GM23338 (cell line): ENCODE measurements around the gene CISH. TPM values are rescaled to one million over a fixed set of nuclear protein-coding genes. Genes with fewer than 3 reads are reported as not detected.

Experiments used
- ATAC-seq: fragments of 200-7000 bp; cut with Tn5 transposase; 3 replicates; pipeline ENCODE4 v1.9.1; 2020
- DNase-seq: peaks from one replicate; pipeline ENCODE4 v3.0.0-alpha.2; 2015; ENCODE audit warnings: low spot score
- H2AFZ ChIP-seq: fragments of 200-600 bp; sonication (generic); 2 replicates; pipeline ENCODE4 v1.8.0; 2016; ENCODE audit warnings: antibody characterized with exemption, mild to moderate bottlenecking, moderate library complexity
- H3F3A ChIP-seq: fragments of 200-600 bp; sonication (generic); replicated peaks from 2 replicates; pipeline ENCODE4 v1.8.0; 2017; ENCODE audit warnings: antibody characterized with exemption, mixed run types, low read depth
- H3K27ac ChIP-seq: fragments of 200-600 bp; sonication (generic); 2 replicates; pipeline ENCODE4 v1.6.1; 2016; ENCODE audit warnings: low read depth
- H3K27me3 ChIP-seq: fragments of 200-600 bp; sonication (generic); 2 replicates; pipeline ENCODE4 v1.8.0; 2016; ENCODE audit warnings: mild to moderate bottlenecking, mixed run types, moderate library complexity; ENCODE audit not compliant: insufficient read depth
- H3K36me3 ChIP-seq: fragments of 200-600 bp; sonication (generic); 2 replicates; pipeline ENCODE4 v1.8.0; 2016; ENCODE audit warnings: mild to moderate bottlenecking; ENCODE audit not compliant: insufficient read depth
- H3K4me1 ChIP-seq: fragments of 200-600 bp; sonication (generic); 2 replicates; pipeline ENCODE4 v1.8.0; 2016; ENCODE audit warnings: mild to moderate bottlenecking, moderate library complexity; ENCODE audit not compliant: insufficient read depth
- H3K4me2 ChIP-seq: fragments of 200-600 bp; sonication (generic); 2 replicates; pipeline ENCODE4 v1.7.1; 2017; ENCODE audit warnings: mixed run types
- H3K4me3 ChIP-seq: fragments of 200-600 bp; sonication (generic); 2 replicates; pipeline ENCODE4 v1.6.1; 2016; ENCODE audit warnings: mixed run types
- H3K79me2 ChIP-seq: fragments of 200-600 bp; sonication (generic); replicated peaks from 2 replicates; pipeline ENCODE4 v1.8.0; 2017; ENCODE audit warnings: mild to moderate bottlenecking; ENCODE audit not compliant: insufficient read depth
- H3K9me2 ChIP-seq: fragments of 200-600 bp; sonication (generic); 2 replicates; pipeline ENCODE4 v1.8.0; 2017; ENCODE audit not compliant: insufficient read depth
- H4K20me1 ChIP-seq: fragments of 200-600 bp; sonication (generic); replicated peaks from 2 replicates; pipeline ENCODE4 v1.8.0; 2017; ENCODE audit warnings: mild to moderate bottlenecking; ENCODE audit not compliant: insufficient read depth
- H3K27ac Mint-ChIP-seq: 2 replicates; pipeline ENCODE4 v1.8.0; 2020; ENCODE audit warnings: inconsistent platforms, mild to moderate bottlenecking, moderate library complexity, mixed read lengths
- H3K27me3 Mint-ChIP-seq: 3 replicates; pipeline ENCODE4 v1.8.0; 2022; ENCODE audit warnings: low read depth, mild to moderate bottlenecking, moderate library complexity, mixed read lengths, inconsistent platforms; ENCODE audit not compliant: insufficient read depth, poor library complexity
- H3K36me3 Mint-ChIP-seq: 3 replicates; pipeline ENCODE4 v1.8.0; 2021; ENCODE audit warnings: low read depth, mild to moderate bottlenecking, inconsistent platforms, moderate library complexity, mixed read lengths
- H3K4me1 Mint-ChIP-seq: 3 replicates; pipeline ENCODE4 v1.8.0; 2020; ENCODE audit warnings: mild to moderate bottlenecking, inconsistent platforms, mixed read lengths
- H3K4me3 Mint-ChIP-seq: 3 replicates; pipeline ENCODE4 v1.8.0; 2021; ENCODE audit warnings: moderate library complexity, mild to moderate bottlenecking, inconsistent platforms, mixed read lengths
- H3K9me3 Mint-ChIP-seq: 3 replicates; pipeline ENCODE4 v1.8.0; 2020; ENCODE audit warnings: moderate library complexity, mild to moderate bottlenecking, inconsistent platforms, mixed read lengths
- NANOG ChIP-seq: IDR thresholded peaks from 2 replicates; pipeline ENCODE4 v1.6.1; 2016; ENCODE audit warnings: antibody characterized with exemption, borderline replicate concordance
- POLR2AphosphoS5 ChIP-seq: IDR thresholded peaks from 2 replicates; pipeline ENCODE4 v1.6.1; 2016; ENCODE audit warnings: antibody characterized with exemption, low read depth
- ZNF114 ChIP-seq: fragments of 250-450 bp; sonication (Bioruptor Pico); IDR thresholded peaks from 2 replicates; pipeline ENCODE4 v1.5.0; 2020; ENCODE audit warnings: mild to moderate bottlenecking, moderate library complexity
- ZNF331 ChIP-seq: fragments of 250-450 bp; sonication (Bioruptor Pico); IDR thresholded peaks from 2 replicates; pipeline ENCODE4 v1.5.0; 2020; ENCODE audit warnings: low read depth, mild to moderate bottlenecking, moderate library complexity
- ZNF462 ChIP-seq: fragments of 250-450 bp; sonication (Bioruptor Pico); IDR thresholded peaks from 2 replicates; pipeline ENCODE4 v1.5.0; 2020; ENCODE audit warnings: mild to moderate bottlenecking, moderate library complexity
- polyA plus RNA-seq: library from polyadenylated mRNA; unstranded; fragments of >200 nt; fragmentation: Nextera tagmentation; extraction: Ambion mirVana; gene quantifications from 2 replicates; pipeline ENCODE4 v1.2.1, GENCODE V29; 2016
- total RNA-seq: library from RNA; depleted of rRNA; stranded (reverse); fragments of >200 nt; shearing (Covaris generic); gene quantifications from 2 replicates; pipeline ENCODE4 v1.2.3, GENCODE V29; 2014
- TF ChIP-seq, protein P1 (sequence below): IDR thresholded peaks from 2 replicates; pipeline ENCODE4 v1.6.1; 2016; ENCODE audit warnings: antibody characterized with exemption

Gene CISH
- total and polyA plus RNA-seq, 2 experiments from 2014 or later: 2.1 to 3.6 TPM

GRCh38 chr3:50584391-50584790 lies 27.2 kb downstream of the CISH start:
- H3K4me2 ChIP-seq: no peak overlapping the region
- no peak overlapping the region for H3K4me3 ChIP-seq
- ATAC-seq (no peak; the same call in 2 of the 3 replicates), DNase-seq (peak; percentile 25)
- Mint-ChIP-seq H3K4me1 (peaks cover 6% of the 10 kb centered on the region), H3K27me3 (no peaks in the 10 kb centered on the region), H3K4me3 (no peak overlapping the region; the same call in 2 of the 3 replicates), H3K27ac (no peak overlapping the region), H3K9me3 (no peaks in the 10 kb centered on the region), H3K36me3 (peaks cover 3% of the 10 kb centered on the region; the same call in 2 of the 3 replicates)
- no peak for TF ChIP-seq POLR2AphosphoS5
- TF ChIP-seq ZNF462 (CRISPR knock-in tag): no peak
- TF ChIP-seq ZNF331 (CRISPR knock-in tag): no peak
- TF ChIP-seq ZNF114 (CRISPR knock-in tag): no peak
- no peak for TF ChIP-seq NANOG
- TF ChIP-seq, protein P1, sequence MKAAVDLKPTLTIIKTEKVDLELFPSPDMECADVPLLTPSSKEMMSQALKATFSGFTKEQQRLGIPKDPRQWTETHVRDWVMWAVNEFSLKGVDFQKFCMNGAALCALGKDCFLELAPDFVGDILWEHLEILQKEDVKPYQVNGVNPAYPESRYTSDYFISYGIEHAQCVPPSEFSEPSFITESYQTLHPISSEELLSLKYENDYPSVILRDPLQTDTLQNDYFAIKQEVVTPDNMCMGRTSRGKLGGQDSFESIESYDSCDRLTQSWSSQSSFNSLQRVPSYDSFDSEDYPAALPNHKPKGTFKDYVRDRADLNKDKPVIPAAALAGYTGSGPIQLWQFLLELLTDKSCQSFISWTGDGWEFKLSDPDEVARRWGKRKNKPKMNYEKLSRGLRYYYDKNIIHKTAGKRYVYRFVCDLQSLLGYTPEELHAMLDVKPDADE: no peak
- no peaks in the 10 kb centered on the region for H3K9me2 ChIP-seq
- no peaks in the 10 kb centered on the region for H3K27me3 ChIP-seq
- H4K20me1 ChIP-seq: no peaks in the 10 kb centered on the region; the same call in 1 of the 2 replicates
- no peaks in the 10 kb centered on the region for H3K79me2 ChIP-seq
- H3K36me3 ChIP-seq: no peaks in the 10 kb centered on the region
- H3F3A ChIP-seq: no peaks in the 10 kb centered on the region
- no peak overlapping the region for H2AFZ ChIP-seq
- peak overlapping the region; percentile 63; the same call in 1 of the 2 replicates for H3K27ac ChIP-seq
- no peaks in the 10 kb centered on the region for H3K4me1 ChIP-seq
